Stromal cell of bone marrow (primary cell): ENCODE measurements around the gene SLC47A1.
"Not testable (repeated sequence)": the region's sequence is repeated elsewhere in the genome, so short reads cannot be mapped to it uniquely, and the experiment has no call there.

Experiments used
- DNase-seq: peaks from one replicate; pipeline ENCODE4 v3.0.0-alpha.2; 2012; ENCODE audit warnings: low read depth

SLC47A1 gene

DNA sequence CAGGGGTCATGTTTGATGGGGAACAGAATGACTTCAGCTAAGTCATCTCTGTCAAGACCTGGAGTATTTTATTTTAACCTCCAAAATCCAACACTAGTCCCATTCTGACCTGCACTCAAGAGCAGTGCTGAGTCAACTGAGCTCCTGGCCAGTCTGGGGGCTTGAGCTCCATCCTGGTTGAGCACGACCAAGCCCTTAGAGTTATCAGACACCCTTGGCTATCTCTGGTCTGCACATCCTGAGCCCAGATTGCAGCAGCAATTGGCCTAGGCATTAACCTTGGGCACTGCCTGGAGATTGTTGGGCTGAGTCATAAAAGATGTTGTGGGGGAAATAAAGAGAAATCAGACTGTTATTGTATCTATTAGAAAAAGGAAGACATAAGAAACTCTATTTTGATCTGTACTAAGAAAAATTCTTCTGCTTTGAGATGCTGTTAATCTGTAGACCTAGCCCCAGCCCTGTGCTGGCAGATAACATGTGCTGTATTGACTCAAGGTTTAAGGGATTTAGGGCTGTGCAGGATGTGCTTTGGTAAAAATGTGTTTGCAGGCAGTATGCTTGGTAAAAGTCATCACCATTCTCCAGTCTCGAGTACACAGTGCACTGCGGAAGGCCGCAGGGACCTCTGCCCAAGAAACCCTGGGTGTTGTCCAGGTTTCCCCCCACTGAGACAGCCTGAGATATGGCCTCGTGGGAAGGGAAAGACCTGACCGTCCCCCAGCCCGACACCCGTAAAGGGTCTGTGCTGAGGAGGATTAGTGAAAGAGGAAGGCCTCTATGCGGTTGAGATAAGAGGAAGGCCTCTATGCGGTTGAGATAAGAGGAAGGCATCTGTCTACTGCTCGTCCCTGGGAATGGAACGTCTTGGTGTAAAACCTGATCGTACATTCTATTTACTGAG, 14.0 kb upstream of the SLC47A1 start:
- DNase-seq, result not testable (repeated sequence)

DNA sequence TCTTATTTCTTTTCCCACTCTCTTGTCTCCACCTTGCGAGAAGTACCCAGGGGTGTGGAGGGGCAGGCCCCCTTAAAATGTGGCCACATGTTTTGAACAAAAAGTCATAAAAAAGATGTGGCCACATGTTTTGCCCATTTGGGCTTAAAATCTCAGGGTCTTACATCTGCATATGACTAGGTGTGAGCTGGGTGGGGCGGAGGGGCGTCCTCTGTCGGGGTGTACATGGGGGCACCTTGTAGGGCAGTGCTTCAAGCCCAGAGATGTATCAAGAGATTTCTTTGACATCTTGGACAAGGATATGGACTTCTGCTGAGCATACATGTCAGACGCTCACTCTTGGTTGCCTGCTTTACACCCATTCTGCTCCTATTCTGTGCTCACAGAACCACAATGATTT, 13.0 kb upstream of the SLC47A1 start:
- DNase-seq, result no peak

DNA sequence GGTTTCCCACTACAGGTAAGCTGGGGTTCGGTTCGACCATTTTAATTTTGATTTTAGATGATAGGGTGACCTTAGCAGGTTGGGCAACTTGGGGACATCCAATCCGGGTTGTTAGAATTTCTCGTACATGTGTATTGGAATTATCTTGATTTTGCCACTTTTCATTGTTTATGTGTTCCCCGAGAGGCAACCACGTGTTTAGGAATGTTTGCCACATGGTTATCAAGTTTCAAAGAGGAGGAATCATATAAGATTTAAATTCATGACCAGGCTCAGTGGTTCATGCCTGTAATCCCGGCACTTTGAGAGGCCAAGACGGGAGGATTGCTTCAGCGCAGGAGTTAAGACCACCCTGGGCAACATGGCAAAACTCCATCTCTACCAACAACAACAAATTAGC, 10.0 kb upstream of the SLC47A1 start:
- no peak for DNase-seq

DNA sequence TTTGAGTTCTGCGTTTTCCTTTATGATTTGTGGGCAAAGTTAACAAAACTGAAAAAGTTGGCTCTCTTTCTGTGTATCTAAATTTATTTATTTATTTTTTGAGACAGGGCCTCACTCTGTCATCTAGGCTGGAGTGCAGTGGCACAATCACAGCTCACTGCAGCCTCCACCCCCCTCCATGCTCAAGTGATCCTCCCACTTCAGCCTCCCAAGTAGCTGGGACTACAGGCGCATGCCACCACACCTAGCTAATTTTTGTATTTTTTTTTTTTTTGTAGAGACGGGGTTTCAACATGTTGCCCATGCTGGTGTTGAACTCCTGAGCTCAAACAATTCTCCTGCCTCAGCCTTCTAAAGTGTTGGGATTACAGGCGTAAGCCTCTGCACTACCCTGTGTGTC, 6.7 kb upstream of the SLC47A1 start:
- DNase-seq, result not testable (repeated sequence)

DNA sequence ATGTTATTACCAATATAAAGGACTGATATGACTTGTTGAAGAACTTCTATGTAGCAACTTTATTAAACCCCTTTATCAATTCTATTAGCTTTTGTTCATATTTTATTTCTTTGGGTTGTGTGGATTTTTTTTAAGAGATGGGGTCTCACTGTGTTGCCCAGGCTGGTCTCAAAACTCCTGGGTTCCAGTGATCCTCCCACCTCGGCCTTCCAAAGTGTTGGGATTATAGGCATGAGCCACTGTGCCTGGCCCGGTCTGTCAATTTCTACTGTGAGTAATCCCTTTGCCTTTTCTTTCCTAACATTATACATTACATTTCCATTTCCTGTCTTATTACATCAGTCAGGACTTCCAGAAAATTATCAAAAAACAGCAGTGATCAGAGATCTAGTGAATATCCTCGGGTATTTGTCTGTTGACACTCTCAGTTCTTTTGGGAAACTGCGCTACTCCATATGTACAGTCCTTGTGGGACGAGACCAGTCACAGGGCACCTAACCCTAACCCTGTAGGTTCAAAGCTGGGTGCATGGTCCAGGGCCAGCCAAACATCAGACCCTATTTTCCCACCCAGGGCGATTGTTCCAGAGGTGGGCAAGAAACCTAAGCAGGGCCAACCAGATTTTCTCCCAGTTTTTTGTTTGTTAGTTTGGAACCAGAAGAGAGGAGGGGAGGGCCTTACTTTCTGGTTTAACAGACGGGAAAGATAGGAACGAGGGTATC, 1.7 kb upstream of the SLC47A1 start:
- no peak for DNase-seq

DNA sequence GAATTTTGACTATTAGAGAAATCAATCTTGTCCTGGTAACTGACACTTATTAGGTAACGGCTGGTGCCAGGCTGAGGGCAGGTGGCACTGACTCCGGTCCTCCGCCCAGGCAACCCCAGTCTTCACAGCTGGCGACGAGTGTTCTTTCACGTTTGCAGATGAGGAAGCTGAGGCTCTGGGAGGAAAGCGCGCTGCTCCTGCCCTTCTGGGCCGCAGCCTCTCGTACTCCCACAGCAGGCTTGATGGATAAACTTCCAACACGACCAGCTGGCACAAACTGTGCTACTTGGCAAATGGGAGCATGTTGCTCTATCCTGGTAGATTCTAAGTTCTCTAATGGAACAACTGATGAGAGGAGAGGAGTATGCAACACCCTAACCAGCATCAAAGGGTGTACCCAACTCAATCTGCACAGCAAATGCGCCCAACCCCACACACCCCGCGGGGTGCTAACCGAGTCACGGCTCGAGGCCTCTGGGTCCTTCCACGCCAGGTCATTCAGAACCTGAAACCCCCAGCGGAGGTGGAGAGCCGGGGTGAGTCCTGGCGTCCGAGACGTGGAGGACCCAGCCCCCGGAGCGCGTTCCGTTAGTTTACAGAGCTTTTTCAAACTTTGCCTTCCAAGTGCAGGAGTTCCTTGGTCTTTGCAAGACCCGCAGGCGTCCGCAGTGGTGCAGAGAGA, 477 bp upstream of the SLC47A1 start:
- no peak for DNase-seq

DNA sequence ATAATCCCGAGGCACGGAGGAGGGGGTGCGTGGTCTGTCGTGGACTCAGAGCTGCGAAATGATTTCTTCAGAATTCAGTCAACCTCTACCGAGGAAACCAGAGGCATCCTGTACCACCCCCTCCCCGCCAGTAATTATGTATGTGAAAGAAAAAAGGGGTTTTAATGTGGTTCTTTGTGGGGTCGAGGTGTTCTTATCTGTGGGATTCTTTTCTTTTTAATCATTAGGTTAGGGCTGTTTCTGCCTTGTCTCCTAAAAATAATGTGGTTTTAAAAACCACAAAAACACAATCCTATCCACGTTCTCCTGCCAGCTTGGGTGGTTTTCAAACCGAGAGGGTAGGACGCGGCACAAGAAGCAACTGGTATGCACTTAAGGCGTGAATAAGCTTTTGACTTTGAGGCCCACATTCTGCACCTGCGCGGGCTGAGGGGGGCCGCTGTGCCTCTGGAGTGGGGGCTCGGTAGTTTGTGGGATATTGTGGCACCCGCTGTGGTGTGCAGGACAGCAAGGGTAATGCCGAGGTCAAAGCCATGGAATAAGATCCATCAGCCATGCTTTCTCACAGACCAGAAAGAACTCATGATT, 1.0 kb downstream of the SLC47A1 start:
- no peak for DNase-seq

DNA sequence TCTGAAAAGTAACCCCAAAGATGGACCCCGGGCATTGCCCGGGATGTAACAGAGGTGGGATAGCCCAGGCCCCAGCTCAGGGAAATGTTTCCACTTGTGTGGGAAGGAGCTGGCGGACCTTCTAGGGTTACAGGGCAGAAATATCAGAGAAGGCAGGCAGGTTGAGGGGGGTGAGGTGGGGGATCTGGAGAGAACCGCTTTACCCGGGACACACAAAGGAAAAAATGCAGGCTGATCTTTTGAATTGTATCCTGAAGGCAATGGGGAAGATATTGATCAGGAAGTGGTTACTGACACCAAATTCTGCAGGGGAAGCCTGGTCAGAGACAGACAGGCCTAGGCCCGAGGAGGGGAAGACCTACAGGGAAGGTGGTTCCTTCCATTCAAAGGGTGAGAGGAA, 3.5 kb downstream of the SLC47A1 start:
- DNase-seq, result no peak

DNA sequence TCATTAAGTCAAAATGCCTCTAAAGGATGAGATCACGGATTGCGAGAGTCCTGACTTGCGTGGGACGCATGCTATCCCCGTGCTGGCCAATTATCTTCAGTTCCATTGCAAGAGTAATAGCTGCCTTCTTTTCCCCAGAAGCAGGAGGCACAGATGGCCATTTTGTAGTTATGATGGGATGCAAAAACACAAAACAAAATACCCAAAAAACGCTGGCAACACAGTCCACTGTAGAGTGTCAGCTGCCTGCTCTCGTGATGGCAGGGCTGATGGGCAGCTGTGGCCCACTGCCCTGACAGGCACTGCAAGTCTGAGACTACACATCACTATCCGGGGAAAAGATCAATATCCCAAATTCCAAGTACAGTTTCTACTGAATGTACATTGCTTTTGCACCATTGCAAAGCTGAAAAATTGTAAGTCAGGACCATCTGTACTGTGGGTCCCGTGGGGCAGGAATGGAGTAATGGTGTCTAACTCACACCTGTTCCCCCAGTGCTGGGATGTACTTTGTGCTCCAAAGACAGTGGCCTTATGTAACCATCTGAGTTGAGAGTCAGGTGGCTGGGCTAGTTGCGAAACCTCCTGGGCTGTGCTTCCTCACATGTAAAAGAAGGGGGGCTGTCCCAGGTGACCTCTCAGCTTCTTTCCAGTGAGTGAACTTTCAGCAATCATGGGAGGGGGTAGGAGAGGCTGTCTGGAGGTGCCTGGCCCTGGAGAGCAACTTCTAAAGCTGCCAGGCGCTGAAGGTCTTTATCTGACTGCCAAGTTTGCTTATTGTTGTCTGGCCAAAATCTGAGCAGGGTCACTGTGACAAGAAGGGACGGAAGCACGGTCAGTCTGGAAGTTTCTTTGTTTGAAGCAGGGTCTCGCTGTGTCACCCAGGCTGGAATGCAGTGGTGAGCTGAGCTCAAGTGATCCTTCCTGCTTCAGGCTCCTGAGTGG, 4.7 kb downstream of the SLC47A1 start:
- DNase-seq, result no peak

DNA sequence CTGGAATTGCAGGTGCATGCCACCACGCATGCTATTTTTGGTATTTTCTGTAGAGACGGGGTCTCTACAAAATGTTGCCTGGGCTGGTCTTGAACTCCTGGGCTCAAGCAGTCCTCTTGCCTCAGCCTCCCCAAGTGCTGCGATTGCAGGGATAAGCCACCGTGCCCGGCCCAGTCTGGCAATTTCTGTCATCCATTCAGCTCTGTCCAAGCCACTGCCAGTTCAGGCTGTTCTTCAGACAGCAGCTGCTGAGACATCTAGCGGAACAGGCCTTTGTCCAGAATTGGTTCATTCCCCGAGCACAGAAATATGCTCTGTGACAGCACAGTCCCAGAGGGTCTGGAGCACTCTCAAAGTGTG, 5.4 kb downstream of the SLC47A1 start:
- DNase-seq, result no peak

DNA sequence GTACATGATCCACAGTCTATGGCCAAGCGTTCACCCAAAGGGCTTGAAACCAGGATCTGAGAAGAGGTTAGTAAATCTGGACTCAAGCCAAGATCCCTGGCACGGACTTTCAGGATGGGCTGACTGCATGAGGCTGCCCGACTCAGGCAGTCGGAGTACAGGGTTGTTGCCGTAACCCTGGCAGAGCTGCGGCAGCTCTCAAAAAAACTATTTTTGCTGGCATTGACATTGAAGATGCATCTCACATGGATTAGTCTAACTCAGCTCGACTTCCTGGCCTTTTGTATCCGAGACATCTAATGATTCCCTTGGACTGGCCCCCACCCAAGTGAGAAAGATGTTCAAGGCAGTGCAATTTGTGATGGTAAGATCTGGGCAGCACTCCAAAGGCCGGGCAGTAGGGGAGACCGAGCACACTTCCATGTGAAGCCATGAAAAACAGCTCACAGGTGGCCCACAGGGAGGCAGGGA, 6.2 kb downstream of the SLC47A1 start:
- DNase-seq, result no peak

DNA sequence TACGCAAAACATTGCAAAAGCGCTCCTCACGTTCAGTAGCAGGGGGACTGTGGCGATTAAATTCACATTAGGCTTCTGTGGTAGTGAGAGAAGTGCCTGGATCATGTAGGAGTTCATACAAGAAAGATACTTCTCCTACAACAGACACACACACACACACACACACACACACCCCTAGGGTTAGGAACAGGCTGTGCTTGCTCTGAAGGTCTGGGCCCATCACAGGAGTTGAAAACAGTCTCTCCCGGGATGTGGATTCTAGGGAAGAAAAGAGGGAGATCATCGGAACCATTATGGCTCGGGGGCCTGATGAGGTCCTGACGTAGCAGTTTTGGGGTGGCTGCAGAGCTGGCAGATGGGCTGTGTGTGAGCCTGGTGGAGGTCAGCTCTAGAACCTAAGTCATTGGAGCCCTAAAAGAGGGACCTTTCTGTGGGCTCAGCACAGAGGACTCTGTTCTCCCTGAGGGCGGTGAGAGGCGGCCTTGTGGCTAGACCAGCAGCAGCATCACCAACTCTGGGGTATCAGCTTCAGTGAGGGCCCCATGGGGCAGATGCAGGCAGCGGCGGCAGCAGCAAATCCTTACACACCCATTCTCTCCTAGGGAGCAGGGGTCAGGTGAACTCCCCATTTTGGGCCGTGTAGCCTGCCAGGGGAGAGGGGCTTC, 7.2 kb downstream of the SLC47A1 start:
- no peak for DNase-seq

DNA sequence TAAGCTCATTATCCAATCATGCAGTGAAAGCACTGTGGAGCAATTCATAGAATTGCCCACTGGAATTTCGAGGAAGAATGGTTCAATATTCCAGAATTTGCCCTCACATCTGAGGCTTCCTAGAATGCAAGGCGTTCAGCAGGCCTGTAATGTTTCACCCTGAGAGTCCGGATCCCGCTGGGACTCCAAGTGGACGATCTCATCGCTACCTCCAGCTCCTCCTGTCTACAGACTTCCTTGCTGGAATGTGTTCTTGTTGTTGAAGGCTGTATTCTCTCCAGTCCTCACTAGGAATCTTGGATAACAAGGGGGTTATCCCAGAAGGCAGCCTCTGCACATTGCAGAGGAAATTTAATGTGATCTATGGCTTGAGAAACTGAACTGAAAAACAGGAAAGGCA, 7.8 kb downstream of the SLC47A1 start:
- DNase-seq, result no peak

DNA sequence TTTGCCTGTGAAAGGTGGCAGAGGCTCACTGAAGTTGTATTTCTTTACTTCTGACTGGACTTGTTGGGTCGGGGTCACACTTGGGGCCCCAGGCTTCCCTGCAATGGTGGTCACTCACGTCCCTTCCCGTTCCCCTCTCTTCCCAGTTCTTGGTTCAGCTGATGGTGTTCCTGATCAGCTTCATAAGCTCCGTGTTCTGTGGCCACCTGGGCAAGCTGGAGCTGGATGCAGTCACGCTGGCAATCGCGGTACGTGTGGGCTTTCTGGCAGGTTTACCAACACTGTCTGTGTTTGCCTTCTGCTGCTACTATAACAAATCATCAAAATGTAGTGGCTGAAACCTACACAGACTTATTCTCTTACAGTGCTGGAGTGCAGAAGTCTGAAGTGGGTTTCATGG, 8.6 kb downstream of the SLC47A1 start:
- no peak for DNase-seq

DNA sequence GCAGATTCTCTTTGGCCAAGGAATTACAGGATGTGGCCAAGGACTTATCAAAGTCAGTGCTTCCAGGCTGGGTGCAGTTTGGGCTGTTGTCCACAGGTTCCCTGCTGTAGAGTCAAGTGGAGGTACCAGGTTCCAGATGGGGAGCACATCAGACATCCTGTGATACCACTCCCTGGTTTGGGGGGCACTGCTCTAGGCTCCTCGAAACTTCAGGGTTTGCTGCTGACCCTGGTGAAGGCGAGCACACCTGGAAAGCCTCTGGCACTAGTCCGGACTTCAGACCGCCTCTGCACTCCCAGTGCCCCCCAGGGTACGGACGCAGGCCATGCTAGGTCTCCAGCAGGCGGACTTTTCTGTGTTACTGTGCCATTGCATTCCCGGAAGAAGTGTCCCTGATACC, 10.7 kb downstream of the SLC47A1 start:
- DNase-seq, result no peak

DNA sequence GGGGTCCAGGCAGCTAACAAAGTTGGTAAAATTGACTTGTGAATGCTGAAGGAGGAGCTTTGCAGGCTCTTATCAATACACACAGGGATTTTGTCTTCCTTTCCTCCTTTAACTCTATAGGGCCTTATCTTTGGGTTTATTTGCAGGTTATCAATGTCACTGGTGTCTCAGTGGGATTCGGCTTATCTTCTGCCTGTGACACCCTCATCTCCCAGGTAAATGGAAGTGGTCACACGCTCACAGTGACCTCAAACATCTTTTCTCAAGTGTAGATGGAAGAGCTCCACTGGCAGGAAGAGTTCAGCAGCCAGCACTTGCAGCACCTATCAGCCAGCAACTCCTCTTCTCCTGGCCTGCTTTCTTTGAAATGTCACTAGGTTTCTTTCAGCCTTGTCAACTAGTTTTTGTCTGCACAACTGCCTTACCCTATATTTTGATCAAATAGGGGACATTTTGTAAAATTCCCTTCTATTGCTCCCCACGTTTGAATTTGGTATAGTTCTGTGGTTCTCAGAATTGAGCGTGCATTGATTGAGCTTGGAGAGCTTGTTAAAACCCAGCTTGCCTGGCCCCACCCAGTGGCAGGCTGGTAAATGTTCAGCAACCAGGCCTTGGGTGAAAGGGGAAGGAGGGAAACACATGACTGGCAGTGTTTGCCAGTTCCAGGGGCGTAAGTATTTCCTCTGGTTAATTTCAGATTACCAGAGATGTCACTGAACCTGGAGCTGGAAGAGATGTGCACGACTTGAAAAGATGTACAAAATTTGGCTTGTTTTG, 12.8 kb downstream of the SLC47A1 start:
- no peak for DNase-seq

DNA sequence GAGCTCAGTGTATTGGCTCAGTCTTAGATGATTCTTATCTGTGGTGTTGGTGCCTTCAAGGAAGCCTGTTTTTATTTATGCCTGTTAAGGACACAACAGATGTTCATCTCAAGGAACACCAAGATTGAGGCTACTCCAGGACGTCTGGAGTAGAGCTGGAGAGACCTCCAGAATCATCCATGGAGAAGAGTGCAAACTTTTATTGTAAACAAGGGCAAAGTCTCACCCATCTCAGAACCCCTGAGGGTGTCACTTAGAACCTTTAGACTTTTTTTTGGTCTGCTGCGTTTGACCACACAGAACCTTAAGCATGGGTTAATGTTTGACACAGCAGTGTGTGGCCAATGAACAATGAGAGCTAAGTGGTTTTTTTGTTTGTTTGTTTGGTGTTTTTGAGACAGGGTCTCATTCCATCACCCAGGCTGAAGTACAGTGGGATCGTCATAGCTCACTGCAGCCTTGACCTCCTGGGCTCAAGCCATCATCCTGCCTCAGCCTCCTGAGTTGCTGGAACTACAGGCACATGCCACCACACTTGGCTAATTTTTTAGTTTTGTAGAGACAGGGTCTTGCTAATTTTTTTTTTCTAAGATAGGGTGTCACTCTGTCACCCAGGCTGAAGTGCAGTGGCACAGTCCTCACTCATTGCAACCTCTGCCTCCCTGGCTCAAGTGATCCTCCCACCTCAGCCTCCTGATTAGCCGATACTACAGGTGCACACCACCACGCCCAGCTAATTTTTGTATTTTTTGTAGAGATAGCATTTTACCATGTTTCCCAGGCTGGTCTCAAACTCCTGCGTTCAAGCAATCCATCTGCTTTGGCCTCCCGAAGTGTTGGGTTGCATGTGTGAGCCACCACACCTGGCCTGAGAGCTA, 16.3 kb downstream of the SLC47A1 start:
- DNase-seq, result no peak

DNA sequence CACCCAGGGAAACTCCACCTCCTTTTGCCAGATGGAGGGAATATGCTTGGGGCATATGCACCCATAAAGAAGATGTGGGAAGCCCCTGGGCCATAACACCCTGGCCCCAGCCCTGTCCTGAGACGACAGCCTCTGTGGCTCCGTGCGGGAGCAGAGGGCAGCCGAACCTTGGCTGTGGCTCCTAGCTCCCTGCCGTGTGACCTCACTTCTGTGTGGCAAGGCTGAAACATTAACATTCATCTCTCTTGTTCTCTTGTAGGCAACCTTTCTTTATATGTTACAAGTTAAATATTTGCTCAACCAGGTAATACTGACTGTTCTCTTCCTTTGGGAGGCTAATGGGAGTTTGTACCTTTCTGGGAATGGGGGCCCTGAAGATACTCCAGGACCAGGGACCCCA, 17.5 kb downstream of the SLC47A1 start:
- no peak for DNase-seq

DNA sequence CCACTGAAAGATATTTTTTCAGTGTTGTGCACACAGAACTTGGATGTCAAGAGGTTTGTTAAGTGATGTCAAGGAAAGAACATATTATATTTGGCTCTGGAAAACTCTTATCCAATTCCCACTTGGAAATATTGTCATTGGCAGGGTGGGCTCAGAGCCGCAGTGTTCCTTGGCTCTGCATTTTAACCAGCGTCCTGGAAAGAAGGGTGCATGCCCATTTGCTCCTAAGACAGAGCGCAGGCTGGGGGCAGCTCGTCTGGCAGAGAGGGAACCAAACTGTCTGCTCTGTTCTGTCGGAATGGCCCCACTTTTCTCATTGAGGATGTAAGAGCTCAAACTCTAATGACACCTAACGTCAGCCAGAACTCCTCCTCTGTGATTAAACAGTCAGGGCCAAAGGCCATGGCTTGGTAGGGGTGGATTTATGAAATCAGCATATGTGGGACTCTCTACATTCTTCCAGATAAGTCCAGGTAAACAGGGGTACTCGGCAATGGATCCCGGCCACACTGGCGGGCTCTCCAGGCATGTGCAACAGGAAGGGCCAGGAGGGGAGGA, 18.0 kb downstream of the SLC47A1 start:
- DNase-seq, result no peak
